GM11168 (cell line): ENCODE data around the gene TNKS1BP1.

Experiments used
- in situ Hi-C: fragments of 300-500 bp; cut with MboI; formaldehyde crosslinking; loops from one replicate; pipeline ENCODE4 v1.12.0; 2022; ENCODE audit warnings: low sequenced_read_pairs; ENCODE audit not compliant: unreplicated experiment

Gene TNKS1BP1

GRCh38 chr11:57274904-57275498 lies 49.8 kb downstream of the TNKS1BP1 start:
- in situ Hi-C loops = no loop called here

GRCh38 chr11:57273448-57274058 lies 51.2 kb downstream of the TNKS1BP1 start:
- in situ Hi-C loops = no loop called here

- in situ Hi-C loops = no loop called here
Measured at GRCh38 chr11:57269571-57270021, 55.2 kb downstream of the TNKS1BP1 start.

GRCh38 chr11:57266157-57266556 lies 58.6 kb downstream of the TNKS1BP1 start:
- in situ Hi-C loops = no loop called here

- in situ Hi-C loops = no loop called here
Measured at GRCh38 chr11:57263351-57263750, 61.4 kb downstream of the TNKS1BP1 start.

GRCh38 chr11:57262157-57262556 lies 62.6 kb downstream of the TNKS1BP1 start:
- in situ Hi-C loops = no loop called here

GRCh38 chr11:57260937-57261783 lies 63.6 kb downstream of the TNKS1BP1 start:
- in situ Hi-C loops = no loop called here

- in situ Hi-C loops = no loop called here
Measured at GRCh38 chr11:57256119-57256518, 68.6 kb downstream of the TNKS1BP1 start.

- in situ Hi-C loops = no loop called here
Measured at GRCh38 chr11:57255618-57256017, 69.1 kb downstream of the TNKS1BP1 start.

- in situ Hi-C loops = no loop called here
Measured at GRCh38 chr11:57254631-57255030, 70.1 kb downstream of the TNKS1BP1 start.

GRCh38 chr11:57251491-57252104 lies 73.2 kb downstream of the TNKS1BP1 start:
- in situ Hi-C loops = no loop called here

- in situ Hi-C loops = no loop called here
Measured at GRCh38 chr11:57251037-57251436, 73.7 kb downstream of the TNKS1BP1 start.
